DND-41 (cell line): ENCODE results near the gene KRT36.

ENCODE experiments used
- ATAC-seq: fragments of 200-7000 bp; cut with Tn5 transposase; 3 replicates; pipeline ENCODE4 v1.9.1; 2021; ENCODE audit warnings: low read depth; ENCODE audit not compliant: insufficient read depth
- DNase-seq: peaks from one replicate; pipeline ENCODE4 v3.0.0-alpha.2; 2020
- H2AFZ ChIP-seq: 2 replicates; pipeline ENCODE4 v1.6.0; 2012; ENCODE audit warnings: low read depth, low read length
- H3K27ac ChIP-seq: 2 replicates; pipeline ENCODE4 v1.5.1; 2012; ENCODE audit warnings: low read length, inconsistent platforms
- H3K27me3 ChIP-seq: fragments of 200-600 bp; sonication (generic); 2 replicates; pipeline ENCODE4 v1.6.0; 2012; ENCODE audit warnings: low read length, mild to moderate bottlenecking, inconsistent platforms; ENCODE audit not compliant: insufficient read depth, poor library complexity
- H3K36me3 ChIP-seq: 2 replicates; pipeline ENCODE4 v1.5.1; 2012; ENCODE audit warnings: low read length, inconsistent platforms; ENCODE audit not compliant: insufficient read depth
- H3K4me1 ChIP-seq: 2 replicates; pipeline ENCODE4 v1.5.1; 2012; ENCODE audit warnings: mild to moderate bottlenecking, low read length; ENCODE audit not compliant: insufficient read depth
- H3K4me2 ChIP-seq: 2 replicates; pipeline ENCODE4 v1.6.0; 2012; ENCODE audit warnings: mild to moderate bottlenecking, moderate library complexity, low read length, inconsistent platforms; ENCODE audit not compliant: insufficient read depth
- H3K4me3 ChIP-seq, 2 experiments: fragments of 200-600 bp in 1 of 2; shearing (Covaris generic) in 1 of 2; 2 replicates each; pipeline ENCODE4 v1.5.1; 2012 to 2016; ENCODE audit warnings: inconsistent platforms in 2 of 2, low read length in 2 of 2, mild to moderate bottlenecking in 2 of 2, low read depth in 1 of 2, moderate library complexity in 1 of 2
- H3K79me2 ChIP-seq: 2 replicates; pipeline ENCODE4 v1.6.0; 2012; ENCODE audit warnings: low read length, inconsistent platforms; ENCODE audit not compliant: insufficient read depth
- H3K9ac ChIP-seq: 2 replicates; pipeline ENCODE4 v1.6.0; 2012; ENCODE audit warnings: low read depth, mild to moderate bottlenecking, inconsistent platforms, low read length, moderate library complexity
- H3K9me3 ChIP-seq: 2 replicates; pipeline ENCODE4 v1.5.1; 2012; ENCODE audit warnings: low read length, moderate library complexity, mild to moderate bottlenecking, inconsistent platforms; ENCODE audit not compliant: insufficient read depth, severe bottlenecking
- H4K20me1 ChIP-seq: 2 replicates; pipeline ENCODE4 v1.6.0; 2012; ENCODE audit warnings: low read length; ENCODE audit not compliant: insufficient read depth
- CTCF ChIP-seq: IDR thresholded peaks from 2 replicates; pipeline ENCODE4 v1.5.1; 2012; ENCODE audit warnings: borderline replicate concordance, low read length, moderate library complexity, mild to moderate bottlenecking; ENCODE audit not compliant: poor library complexity, severe bottlenecking; ENCODE audit errors: extremely low read depth
- EZH2 ChIP-seq: IDR thresholded peaks from 3 replicates; pipeline ENCODE4 v1.6.1; 2012; ENCODE audit warnings: borderline replicate concordance, low read depth, mild to moderate bottlenecking, moderate library complexity, low read length, inconsistent platforms; ENCODE audit not compliant: severe bottlenecking

Gene KRT36

DNA sequence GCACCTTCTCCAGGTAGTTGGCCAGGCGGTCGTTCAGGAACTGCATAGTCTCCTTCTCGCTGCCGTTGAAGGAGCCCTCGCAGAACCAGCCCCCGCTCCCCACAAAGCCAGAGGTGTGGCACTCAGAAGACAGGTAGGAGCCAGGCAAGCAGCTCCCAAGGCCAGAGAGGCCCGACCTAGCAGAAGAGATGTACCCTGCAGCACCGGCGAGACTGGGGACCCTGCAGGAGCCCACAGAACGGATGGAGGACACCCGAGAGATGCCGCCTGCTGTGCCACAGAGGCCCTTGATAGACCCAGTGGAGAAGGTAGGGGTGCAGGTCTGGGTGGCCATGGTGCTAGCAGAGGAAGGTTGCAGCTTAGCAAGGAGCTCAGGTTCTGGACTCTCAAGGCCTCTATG, at the start of gene KRT36:
Gene KRT36, minus strand, starts transcription at position 380 of the 400 bp plus-strand sequence. Its CDS starts 46 bp downstream, at position 334.
- H4K20me1 ChIP-seq = no peaks in the 10 kb centered on the region
- no peak within 1 kb of the TSS for H3K9ac ChIP-seq
- H3K4me1 ChIP-seq = no peaks in the 10 kb centered on the region
- no peaks in the 10 kb centered on the region for H3K9me3 ChIP-seq
- H3K27me3 ChIP-seq = peaks cover 16% of the 10 kb centered on the region
- ATAC-seq = no peak
- no peak within 1 kb of the TSS for H2AFZ ChIP-seq
- H3K36me3 ChIP-seq = no peaks in the 10 kb centered on the region
- H3K4me3 ChIP-seq = no peak within 1 kb of the TSS
- no peak within 1 kb of the TSS for H3K27ac ChIP-seq
- TF ChIP-seq EZH2 = no peak
- TF ChIP-seq CTCF = no peak
- no peak for DNase-seq
- no peak within 1 kb of the TSS for H3K4me2 ChIP-seq
- H3K79me2 ChIP-seq = no peaks in the 10 kb centered on the region

DNA sequence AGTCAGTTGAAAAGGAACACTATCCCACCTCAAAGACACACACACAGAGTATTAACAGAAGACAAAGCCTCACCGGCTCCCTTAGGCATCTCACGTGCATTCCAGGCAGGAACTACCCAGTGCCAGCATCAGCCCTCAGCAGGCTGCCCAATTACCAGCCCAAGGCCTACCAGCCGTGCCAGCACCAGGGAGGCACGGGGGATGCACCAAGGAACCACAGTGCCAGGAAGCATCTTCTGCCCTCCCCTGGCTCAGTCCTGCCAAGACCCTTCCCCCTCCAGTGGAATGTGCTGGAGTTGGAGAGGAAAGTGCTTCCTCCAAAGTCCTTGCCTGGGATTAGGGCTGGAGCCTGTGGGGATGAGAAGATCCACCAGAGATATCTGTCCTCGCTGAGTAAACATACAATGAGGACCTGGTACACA, 49.4 kb upstream of the KRT36 start:
- H3K79me2 ChIP-seq = no peaks in the 10 kb centered on the region
- H2AFZ ChIP-seq = no peak overlapping the region
- H3K4me2 ChIP-seq = no peak overlapping the region
- no peaks in the 10 kb centered on the region for H3K9me3 ChIP-seq
- H3K27me3 ChIP-seq = peaks cover 19% of the 10 kb centered on the region
- H3K27ac ChIP-seq = no peak overlapping the region
- no peaks in the 10 kb centered on the region for H3K4me1 ChIP-seq
- ATAC-seq (no peak), DNase-seq (no peak)
- H4K20me1 ChIP-seq = no peaks in the 10 kb centered on the region
- no peaks in the 10 kb centered on the region for H3K36me3 ChIP-seq
- no peak for TF ChIP-seq CTCF
- no peak for TF ChIP-seq EZH2
- H3K9ac ChIP-seq = no peak overlapping the region
- H3K4me3 ChIP-seq = no peak overlapping the region

GRCh38 chr17:41538565-41538991, 48.9 kb upstream of the KRT36 start:
- H2AFZ ChIP-seq = no peak overlapping the region
- H3K9ac ChIP-seq = no peak overlapping the region
- H3K9me3 ChIP-seq = no peaks in the 10 kb centered on the region
- no peak overlapping the region for H3K4me3 ChIP-seq
- no peak for DNase-seq
- no peaks in the 10 kb centered on the region for H3K4me1 ChIP-seq
- TF ChIP-seq CTCF = no peak
- no peak for TF ChIP-seq EZH2
- H4K20me1 ChIP-seq = no peaks in the 10 kb centered on the region
- peaks cover 19% of the 10 kb centered on the region for H3K27me3 ChIP-seq
- H3K79me2 ChIP-seq = no peaks in the 10 kb centered on the region
- no peak overlapping the region for H3K27ac ChIP-seq
- H3K36me3 ChIP-seq = no peaks in the 10 kb centered on the region
- ATAC-seq = no peak
- no peak overlapping the region for H3K4me2 ChIP-seq

GRCh38 chr17:41537990-41538389, 48.3 kb upstream of the KRT36 start:
- Histone ChIP-seq H3K4me1 (no peaks in the 10 kb centered on the region), H3K9ac (no peak overlapping the region), H3K27ac (no peak overlapping the region), H3K4me3 (no peak overlapping the region), H2AFZ (no peak overlapping the region), H3K79me2 (no peaks in the 10 kb centered on the region), H3K27me3 (peaks cover 23% of the 10 kb centered on the region), H3K4me2 (no peak overlapping the region), H3K36me3 (no peaks in the 10 kb centered on the region), H4K20me1 (no peaks in the 10 kb centered on the region), H3K9me3 (no peaks in the 10 kb centered on the region)
- TF ChIP-seq CTCF (no peak), EZH2 (no peak)
- no peak for DNase-seq
- no peak for ATAC-seq
